HG02870 (cell line): ENCODE results near the gene PDK2.

ENCODE experiments used
- ATAC-seq: cut with Tn5 transposase; IDR thresholded peaks from one replicate; pipeline ENCODE4 v1.9.1; 2021; ENCODE audit warnings: mild to moderate bottlenecking, moderate library complexity; ENCODE audit not compliant: unreplicated experiment

PDK2 gene

DNA sequence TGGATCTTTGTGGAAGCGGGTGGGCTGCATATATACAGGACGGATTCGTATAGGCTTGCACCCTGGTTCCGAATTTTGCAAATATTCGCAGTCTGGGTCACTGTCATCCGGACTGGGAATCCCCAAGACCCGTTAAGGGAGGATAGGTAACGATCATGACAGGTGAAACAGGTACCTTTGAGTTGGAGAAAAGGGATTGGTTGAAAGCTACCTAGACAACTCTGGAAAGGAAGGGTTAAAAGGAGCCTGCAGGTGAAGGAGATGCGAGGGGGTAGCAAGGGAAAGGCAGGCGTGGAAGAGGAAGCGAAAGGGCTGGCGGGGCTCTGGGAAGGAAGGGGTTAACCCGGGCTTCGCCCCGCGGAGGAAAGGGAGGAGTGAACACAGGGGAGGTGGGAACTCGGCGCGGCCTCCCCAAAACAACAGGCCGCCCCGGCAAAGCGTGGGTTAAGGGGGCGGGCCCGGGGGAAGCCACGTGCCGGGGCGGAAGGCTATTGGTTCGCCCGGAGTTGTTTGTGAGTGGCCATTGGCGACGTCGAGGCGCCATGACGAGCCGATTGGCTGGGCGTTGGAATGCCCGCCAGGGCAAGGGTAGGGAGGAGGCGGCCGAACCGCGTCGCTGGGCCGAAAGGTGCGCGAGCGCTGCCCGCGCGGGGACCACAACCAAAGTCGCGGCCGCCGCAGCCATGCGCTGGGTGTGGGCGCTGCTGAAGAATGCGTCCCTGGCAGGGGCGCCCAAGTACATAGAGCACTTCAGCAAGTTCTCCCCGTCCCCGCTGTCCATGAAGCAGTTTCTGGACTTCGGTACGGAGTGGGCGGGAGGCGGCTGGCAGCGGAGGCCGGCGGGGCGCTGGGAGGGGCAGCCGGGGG lies at the start of gene PDK2:
PDK2 (plus strand) TSS at position 599 of the 867 bp plus-strand sequence; CDS start at position 684, 85 bp downstream.
- peak; percentile 86 for ATAC-seq

- ATAC-seq: no peak
Observed at GRCh38 chr17:50046179-50046578, 49.0 kb upstream of the PDK2 start.

GRCh38 chr17:50046667-50047066 lies 48.5 kb upstream of the PDK2 start:
- ATAC-seq: no peak

DNA sequence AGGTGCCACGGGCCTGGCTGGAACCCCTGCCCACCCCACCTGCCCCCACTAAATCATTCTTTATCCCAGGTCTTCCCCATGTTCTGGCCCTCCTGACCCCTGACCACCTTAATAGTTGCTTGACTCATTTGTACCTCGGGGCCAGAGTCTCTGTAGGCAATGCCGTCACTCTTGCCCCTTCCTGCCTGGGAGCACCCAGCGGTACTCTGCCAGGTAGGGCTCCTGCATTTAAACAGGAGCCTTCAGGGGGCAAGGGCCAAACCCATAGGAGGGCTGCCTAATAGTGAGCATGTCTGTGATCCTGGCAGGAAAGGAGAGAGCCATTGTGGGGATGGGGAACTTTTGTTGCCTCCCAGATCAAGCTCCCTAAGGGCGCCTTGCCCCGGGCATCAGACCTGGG lies 48.1 kb upstream of the PDK2 start:
- no peak for ATAC-seq

GRCh38 chr17:50047488-50048126 lies 47.5 kb upstream of the PDK2 start:
- ATAC-seq: no peak

DNA sequence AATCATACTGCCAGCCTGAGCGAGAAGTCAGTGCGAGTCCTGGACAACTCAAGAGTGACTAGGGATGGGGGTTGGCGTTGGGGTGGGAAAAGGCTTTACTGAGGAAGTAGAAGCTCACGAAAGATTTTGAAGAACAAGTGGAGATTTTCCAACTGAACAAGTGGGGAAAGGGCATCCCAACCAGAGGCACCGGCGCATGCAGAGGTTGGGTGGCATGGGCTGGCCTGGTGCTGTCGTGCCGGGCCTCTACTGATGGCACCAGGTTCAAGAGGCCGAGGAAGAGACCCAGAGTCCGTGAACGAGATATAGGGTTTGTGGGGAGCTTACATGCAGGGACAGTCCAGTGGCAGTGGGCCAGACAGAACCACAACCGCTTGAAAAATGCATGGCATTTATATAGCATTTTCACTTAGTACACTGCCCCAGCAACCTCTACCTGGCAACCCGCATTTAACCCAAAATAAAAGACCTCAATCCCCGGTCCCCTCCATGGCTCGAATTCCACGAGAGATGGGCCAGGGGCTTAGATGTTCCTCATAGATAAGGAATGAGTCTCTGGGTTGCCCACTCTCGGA lies 46.9 kb upstream of the PDK2 start:
- ATAC-seq: no peak

DNA sequence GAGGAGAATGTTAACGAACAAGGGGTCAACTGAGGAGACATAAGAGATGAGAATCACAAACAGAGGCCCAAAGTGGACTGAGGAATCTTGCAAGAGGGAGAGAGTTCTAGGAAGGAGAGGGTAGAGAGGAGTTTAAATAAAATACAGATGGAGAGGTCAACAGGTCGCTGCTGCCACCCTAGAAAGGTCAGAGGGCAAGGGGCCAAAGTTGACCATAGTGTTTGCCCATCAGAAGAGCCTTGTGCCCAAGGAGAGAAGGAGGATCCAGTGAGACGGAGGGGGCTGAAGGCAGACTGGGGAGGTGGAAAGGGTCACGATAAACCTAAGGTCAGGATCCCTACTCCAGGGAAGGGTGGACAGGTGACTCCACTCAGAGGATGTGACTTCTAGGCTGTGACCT lies 46.2 kb upstream of the PDK2 start:
- ATAC-seq: no peak

GRCh38 chr17:50049636-50050035 lies 45.5 kb upstream of the PDK2 start:
- ATAC-seq: no peak

DNA sequence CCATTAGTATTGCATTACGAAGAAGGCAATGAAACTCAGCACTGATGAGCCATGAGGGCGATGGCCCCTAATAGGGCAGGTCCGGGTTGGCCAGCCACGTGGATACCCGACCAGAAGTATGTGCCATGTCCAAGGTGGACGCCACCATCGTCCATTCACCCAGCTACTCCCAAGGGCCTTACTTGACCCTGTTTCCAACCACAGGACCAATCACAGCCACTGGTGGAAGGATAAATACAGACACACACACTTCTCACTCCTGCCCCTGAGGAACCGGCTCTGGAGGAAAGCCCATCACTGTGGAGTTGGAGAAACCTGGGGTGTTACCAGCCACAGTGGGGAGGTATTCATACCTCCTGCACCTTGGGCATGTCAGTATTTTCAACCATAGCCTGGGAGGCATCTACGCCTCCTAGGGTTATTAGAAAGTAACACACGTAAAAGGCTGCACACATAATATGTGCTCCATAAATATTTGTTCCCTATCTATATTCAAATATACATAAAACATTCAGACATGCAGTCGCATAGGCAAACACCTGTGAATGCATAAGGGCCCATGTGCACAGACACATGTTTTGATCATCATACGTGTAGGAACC lies 44.6 kb upstream of the PDK2 start:
- ATAC-seq: no peak

- no peak for ATAC-seq
Observed at GRCh38 chr17:50051082-50051576, 44.0 kb upstream of the PDK2 start.

DNA sequence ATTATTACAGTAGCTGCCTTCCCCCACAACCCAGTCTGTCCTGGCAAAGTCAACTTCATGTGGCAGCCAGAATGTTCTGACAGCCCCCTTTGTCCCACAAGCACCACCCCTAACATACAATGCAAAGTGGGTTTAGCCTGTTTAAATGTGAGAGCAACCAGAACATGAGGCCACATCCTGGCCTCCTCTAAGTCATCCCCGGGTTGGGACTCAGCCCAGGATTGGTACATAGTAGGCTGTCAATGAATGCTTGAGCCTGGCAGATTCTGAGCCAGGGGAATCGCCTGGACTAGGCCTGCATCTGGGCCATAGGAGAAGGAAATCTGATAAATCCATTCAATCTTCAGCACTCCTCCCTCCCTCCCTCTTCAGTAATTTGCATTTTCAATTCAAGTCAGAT lies 43.5 kb upstream of the PDK2 start:
- ATAC-seq: no peak

- no peak for ATAC-seq
Observed at GRCh38 chr17:50052241-50052796, 42.8 kb upstream of the PDK2 start.

- no peak for ATAC-seq
Observed at GRCh38 chr17:50052822-50053653, 42.1 kb upstream of the PDK2 start.

DNA sequence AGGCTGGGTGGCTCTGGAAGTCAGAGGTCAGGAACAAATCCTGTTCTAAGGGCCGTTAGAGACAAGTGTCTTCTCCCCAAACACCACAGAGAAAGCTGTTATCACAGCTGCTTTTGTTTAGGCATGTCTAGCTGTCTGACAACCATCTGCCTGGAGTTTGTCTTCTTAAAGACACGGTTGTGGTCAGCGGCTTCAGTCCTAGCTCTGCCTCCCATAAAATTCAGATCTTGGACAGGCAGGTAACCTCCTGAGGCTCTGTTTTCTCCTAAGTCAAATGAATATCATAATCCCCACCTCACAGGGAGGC lies 41.5 kb upstream of the PDK2 start:
- no peak for ATAC-seq

GRCh38 chr17:50055055-50055425 lies 40.1 kb upstream of the PDK2 start:
- ATAC-seq: no peak

GRCh38 chr17:50055426-50056216 lies 39.5 kb upstream of the PDK2 start, which contains the start of gene ITGA3:
Gene ITGA3, plus strand, starts transcription at chr17:50056110. Its CDS starts 330 bp downstream, at chr17:50056440.
- peak; percentile 44 for ATAC-seq

DNA sequence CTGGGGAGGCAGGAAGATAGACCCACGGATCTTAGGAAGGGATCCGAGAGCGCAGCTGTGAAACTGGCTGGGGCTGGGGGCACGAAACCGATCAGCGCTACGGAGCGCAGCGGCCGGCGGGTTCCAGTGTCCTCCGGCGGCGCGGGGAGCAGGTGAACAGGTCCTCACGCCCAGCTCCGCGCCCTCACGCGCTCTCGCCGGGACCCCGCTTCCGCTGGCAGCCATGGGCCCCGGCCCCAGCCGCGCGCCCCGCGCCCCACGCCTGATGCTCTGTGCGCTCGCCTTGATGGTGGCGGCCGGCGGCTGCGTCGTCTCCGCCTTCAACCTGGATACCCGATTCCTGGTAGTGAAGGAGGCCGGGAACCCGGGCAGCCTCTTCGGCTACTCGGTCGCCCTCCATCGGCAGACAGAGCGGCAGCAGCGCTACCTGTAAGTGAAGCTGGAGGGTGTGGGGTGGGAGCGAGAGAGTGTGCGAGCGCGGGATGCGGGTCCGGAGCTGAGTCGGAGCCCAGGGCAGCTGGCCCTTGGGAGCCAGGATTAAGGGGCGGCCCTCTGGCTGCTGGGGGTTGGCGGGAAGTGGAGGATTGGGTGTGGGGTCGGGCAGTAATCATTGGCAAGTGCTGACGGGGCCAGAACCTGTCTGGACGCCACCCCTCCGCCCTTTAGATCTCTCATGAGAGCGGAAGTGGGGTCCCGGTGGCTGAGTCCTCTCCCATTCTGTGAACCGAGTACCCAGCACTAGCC lies 38.8 kb upstream of the PDK2 start:
- ATAC-seq: peak; percentile 46

- ATAC-seq: no peak
Observed at GRCh38 chr17:50056961-50057330, 38.2 kb upstream of the PDK2 start.

DNA sequence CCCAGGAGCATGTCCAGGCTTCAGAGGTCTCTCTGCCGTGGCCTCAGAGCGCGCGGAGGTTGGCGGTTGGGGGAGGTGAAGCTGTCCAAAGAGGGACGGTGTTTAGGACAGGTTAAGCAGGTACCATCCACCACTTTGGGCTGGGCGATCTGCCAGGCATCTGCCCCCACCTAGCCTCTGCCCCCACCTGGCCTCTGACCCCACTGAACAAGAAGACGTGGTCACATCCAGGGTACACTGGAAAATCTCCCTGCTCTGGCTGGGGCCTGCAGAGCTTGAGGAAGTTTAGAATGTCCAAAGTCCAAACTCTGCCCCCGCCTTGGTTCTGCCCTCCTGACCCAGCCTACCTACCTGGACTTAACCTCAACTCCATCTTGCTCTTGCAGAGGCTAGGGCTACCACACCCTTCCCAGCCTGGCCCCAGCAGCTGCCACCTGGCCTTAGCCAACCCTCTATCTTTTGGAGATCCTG lies 37.6 kb upstream of the PDK2 start:
- ATAC-seq: no peak
